ENCODE data around the gene VCX3B.

GRCh38 chrX:8453611-8454010 is 11.0 kb upstream of the VCX3B start:
- TF ChIP-seq EP300 (IDR thresholded peaks at IDR 0.05) (no peak), CTCF (IDR thresholded peaks at IDR 0.05) (no peak), POLR2A (IDR thresholded peaks at IDR 0.05) (no peak)

Measured in upper lobe of left lung (tissue), 4 donors.